Thymus (tissue), 14 donors: ENCODE measurements around the gene TTLL10. TPM values are rescaled to one million over a fixed set of nuclear protein-coding genes. Genes with fewer than 3 reads are reported as not detected.

ENCODE experiments used
- DNase-seq, 9 donors: peaks; one replicate each; pipeline ENCODE4 v3.0.0-alpha.2; 2013; ENCODE audit warnings: low spot score in 9 of 9, low read depth in 6 of 9, missing footprints in 1 of 9
- H3K27ac ChIP-seq, 2 donors: one replicate each; pipeline ENCODE4 v1.5.1; 2013; ENCODE audit warnings: control low read depth in 1 of 2, low read depth in 1 of 2, low read length in 1 of 2, mild to moderate bottlenecking in 1 of 2, moderate library complexity in 1 of 2
- H3K27me3 ChIP-seq, 2 donors: one replicate each; pipeline ENCODE4 v1.5.1; 2013; ENCODE audit warnings: low read length in 1 of 2; ENCODE audit not compliant: control insufficient read depth in 2 of 2, insufficient read depth in 1 of 2
- H3K36me3 ChIP-seq, 2 donors: one replicate each; pipeline ENCODE4 v1.5.1; 2013; ENCODE audit warnings: low read length in 1 of 2, mild to moderate bottlenecking in 1 of 2, moderate library complexity in 1 of 2; ENCODE audit not compliant: control insufficient read depth in 2 of 2, insufficient read depth in 2 of 2
- H3K4me1 ChIP-seq, 2 donors: one replicate each; pipeline ENCODE4 v1.5.1; 2013; ENCODE audit warnings: low read length in 2 of 2; ENCODE audit not compliant: control insufficient read depth in 2 of 2, insufficient read depth in 2 of 2
- H3K4me3 ChIP-seq, 2 donors: one replicate each; pipeline ENCODE4 v1.5.1; 2013; ENCODE audit warnings: low read length in 2 of 2, control low read depth in 1 of 2, mild to moderate bottlenecking in 1 of 2
- H3K9me3 ChIP-seq, 2 donors: one replicate each; pipeline ENCODE4 v1.5.1; 2013; ENCODE audit warnings: low read length in 1 of 2, mild to moderate bottlenecking in 1 of 2; ENCODE audit not compliant: control insufficient read depth in 2 of 2, insufficient read depth in 1 of 2
- WGBS: extraction: QIAGEN DNeasy Blood & Tissue Kit; methylation state at CpG from one replicate; pipeline ENCODE4 v1.1.7; 2013; 5-methylcytosine and 5-hydroxymethylcytosine counted together
- long read RNA-seq, 10 donors: transcript quantifications; one replicate each; lab custom pipeline, GENCODE V29; 2026
- polyA plus RNA-seq: library from polyadenylated mRNA; stranded (reverse); fragments of 200-250 nt; gene quantifications from one replicate; pipeline ENCODE4 v1.2.3, GENCODE V29; 2013
- total RNA-seq: library from RNA; stranded (reverse); fragments of 120-200 nt; gene quantifications from one replicate; pipeline ENCODE4 v1.2.4, GENCODE V29; 2013
- donor health status: healthy.

Gene TTLL10, protein sequence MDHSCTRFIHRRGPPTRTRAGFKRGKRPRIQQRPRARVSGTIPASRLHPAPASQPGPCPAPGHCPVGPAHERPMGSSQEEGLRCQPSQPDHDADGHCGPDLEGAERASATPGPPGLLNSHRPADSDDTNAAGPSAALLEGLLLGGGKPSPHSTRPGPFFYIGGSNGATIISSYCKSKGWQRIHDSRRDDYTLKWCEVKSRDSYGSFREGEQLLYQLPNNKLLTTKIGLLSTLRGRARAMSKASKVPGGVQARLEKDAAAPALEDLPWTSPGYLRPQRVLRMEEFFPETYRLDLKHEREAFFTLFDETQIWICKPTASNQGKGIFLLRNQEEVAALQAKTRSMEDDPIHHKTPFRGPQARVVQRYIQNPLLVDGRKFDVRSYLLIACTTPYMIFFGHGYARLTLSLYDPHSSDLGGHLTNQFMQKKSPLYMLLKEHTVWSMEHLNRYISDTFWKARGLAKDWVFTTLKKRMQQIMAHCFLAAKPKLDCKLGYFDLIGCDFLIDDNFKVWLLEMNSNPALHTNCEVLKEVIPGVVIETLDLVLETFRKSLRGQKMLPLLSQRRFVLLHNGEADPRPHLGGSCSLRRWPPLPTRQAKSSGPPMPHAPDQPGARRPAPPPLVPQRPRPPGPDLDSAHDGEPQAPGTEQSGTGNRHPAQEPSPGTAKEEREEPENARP
- 0.14 TPM for total RNA-seq
- 0.27 TPM for polyA plus RNA-seq
- long read RNA-seq, donor 1: 0 reads
- long read RNA-seq, donor 2: 0 reads
- long read RNA-seq, donor 3: 0 reads
- long read RNA-seq, donor 4: 0 reads
- long read RNA-seq, donor 5: 0 reads
- long read RNA-seq, donor 6: 0 reads
- long read RNA-seq, donor 7: 0 reads
- long read RNA-seq, donor 8: 0 reads
- long read RNA-seq, donor 9: 0 reads
- long read RNA-seq, donor 10: 0 reads

DNA sequence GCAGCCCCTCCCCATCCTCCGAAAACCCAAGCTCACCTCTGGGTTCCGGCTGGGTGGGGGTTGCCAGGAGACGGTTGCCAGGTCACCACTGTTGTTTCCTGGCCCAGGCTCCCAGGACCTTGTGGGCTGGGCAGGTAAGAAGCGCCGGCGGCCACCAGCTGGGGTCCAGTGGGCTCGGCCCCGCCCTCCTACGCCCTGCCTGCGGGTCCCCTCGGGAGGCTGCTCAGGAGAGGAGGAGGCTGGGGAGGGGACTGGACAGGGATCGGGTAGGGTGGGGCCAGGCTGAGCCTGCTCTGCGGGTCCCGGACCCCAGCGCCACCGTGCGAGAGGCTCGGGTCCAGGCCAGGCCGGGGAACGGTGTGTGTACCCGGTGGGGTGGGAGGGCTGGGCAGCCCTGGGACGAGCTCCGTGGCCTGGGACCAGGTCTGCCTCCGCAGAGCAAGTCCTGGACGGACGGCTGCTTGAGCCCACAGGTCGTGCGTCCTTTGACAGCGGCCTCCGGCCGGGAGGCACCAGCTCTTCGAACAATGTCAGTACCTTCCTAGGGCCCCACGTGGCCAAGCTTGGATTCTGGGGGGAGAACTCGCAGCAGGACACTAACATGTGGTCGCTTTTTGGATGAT lies at the start of gene TTLL10:
Gene TTLL10 (plus strand): TSS at position 88 of the 623 bp plus-strand sequence. CDS start 5,336 bp downstream, outside the sequence.
- no peak within 1 kb of the TSS for H3K27ac ChIP-seq
- H3K4me1 ChIP-seq: peaks cover 29 to 62% of the 10 kb centered on the region in 2 donors
- WGBS: 41% methylated on average over 35 of the region's 35 CpGs
- no peak within 1 kb of the TSS for H3K4me3 ChIP-seq
- H3K27me3 ChIP-seq: peaks cover 0 to 60% of the 10 kb centered on the region in 2 donors
- no peaks in the 10 kb centered on the region for H3K36me3 ChIP-seq
- DNase-seq: peak in 1 of 9 donors; percentile 66
- H3K9me3 ChIP-seq: peaks cover 0 to 30% of the 10 kb centered on the region in 2 donors

DNA sequence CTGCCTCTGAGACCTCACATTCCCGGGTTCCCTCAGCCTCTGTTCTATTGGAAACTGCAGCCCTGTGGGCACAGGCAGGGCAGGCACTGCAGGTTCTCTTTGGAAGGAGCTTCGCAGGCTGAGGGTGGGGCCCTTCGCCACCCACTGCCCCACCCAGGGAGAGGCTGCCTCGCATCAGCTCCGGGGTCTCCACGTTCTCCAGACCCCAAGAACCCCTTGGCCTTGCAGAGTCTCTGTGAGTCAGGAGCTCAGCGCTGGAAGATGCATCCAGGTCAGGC lies 49.2 kb upstream of the TTLL10 start:
- Histone ChIP-seq H3K4me1 (peaks cover 0 to 16% of the 10 kb centered on the region in 2 donors), H3K9me3 (peaks cover 0 to 14% of the 10 kb centered on the region in 2 donors), H3K27me3 (peaks cover 6 to 32% of the 10 kb centered on the region in 2 donors), H3K36me3 (no peaks in the 10 kb centered on the region), H3K27ac (no peak overlapping the region), H3K4me3 (no peak overlapping the region)
- no peak for DNase-seq
- WGBS: 98% methylated on average over 7 of the region's 7 CpGs

DNA sequence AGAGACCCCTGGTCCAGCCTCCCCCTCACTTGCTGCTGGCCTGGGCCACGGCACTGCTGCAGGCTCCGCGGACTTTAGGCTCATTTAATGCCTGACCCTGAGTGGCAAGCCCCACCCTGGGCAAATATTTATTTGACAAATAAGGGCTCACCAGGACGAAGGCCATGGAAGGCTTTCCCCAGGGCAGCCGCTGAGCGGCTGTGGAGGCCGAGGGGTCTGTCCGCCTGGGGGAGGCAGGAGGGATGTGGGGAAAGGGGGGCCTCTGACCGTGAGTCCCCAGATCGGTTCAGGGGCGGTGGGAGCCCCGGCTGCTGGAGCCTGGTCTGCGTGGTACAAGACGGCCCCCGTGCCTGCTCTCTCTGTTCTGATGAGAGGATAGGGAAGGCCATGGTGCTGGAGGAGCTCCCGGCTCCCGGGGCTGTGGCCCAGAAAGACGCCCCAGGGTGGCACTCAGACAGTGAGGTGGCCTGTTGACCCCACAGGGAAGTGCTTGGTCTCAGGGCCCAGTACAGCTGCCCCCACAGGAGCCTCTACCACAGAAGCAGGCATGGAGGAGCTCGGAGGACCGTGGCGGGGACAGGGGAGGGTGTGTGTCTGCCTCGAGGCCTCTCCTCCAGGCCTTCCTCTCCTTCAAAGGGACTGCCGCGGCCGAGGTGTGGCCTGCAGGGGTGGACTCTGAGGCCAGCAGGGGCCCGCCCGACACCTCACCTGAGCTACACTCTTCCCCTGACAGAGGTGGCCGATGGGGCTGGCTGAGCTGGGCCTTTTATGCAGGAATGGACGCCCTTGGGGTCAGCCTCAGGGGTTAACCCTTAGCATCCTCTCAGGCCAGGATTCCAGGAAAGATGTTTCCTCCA lies 48.7 kb upstream of the TTLL10 start:
- no peak overlapping the region for H3K4me3 ChIP-seq
- no peak overlapping the region for H3K27ac ChIP-seq
- no peak for DNase-seq
- peaks cover 0 to 14% of the 10 kb centered on the region in 2 donors for H3K9me3 ChIP-seq
- WGBS: 93% methylated on average over 29 of the region's 29 CpGs
- H3K4me1 ChIP-seq: peaks cover 0 to 16% of the 10 kb centered on the region in 2 donors
- H3K27me3 ChIP-seq: peaks cover 3 to 26% of the 10 kb centered on the region in 2 donors
- no peaks in the 10 kb centered on the region for H3K36me3 ChIP-seq

DNA sequence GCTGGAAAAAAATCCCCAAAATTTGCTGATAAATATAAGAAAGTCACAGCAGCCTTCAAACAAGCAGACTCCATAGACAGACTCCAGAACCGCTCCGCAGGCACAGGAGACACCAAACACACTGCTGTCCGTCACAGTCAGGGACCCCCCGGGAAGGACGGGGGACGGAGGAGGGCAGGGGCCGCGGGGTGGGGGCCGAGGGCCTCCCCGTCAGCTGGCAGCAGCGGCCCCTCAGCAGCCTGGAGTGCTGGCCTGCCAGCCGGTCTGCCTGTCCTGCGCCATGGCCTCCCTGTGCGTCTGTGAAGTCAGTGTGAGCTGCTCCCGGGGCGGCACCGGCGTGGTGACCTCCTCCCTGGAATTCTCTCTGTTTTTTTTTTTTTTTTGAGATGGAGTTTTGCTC lies 47.7 kb upstream of the TTLL10 start:
- Histone ChIP-seq H3K4me3 (no peak overlapping the region), H3K4me1 (peaks cover 0 to 16% of the 10 kb centered on the region in 2 donors), H3K36me3 (no peaks in the 10 kb centered on the region), H3K9me3 (peaks cover 0 to 14% of the 10 kb centered on the region in 2 donors), H3K27me3 (peaks cover 3 to 22% of the 10 kb centered on the region in 2 donors), H3K27ac (no peak overlapping the region)
- 95% methylated on average over 18 of the region's 18 CpGs for WGBS
- DNase-seq: no peak

DNA sequence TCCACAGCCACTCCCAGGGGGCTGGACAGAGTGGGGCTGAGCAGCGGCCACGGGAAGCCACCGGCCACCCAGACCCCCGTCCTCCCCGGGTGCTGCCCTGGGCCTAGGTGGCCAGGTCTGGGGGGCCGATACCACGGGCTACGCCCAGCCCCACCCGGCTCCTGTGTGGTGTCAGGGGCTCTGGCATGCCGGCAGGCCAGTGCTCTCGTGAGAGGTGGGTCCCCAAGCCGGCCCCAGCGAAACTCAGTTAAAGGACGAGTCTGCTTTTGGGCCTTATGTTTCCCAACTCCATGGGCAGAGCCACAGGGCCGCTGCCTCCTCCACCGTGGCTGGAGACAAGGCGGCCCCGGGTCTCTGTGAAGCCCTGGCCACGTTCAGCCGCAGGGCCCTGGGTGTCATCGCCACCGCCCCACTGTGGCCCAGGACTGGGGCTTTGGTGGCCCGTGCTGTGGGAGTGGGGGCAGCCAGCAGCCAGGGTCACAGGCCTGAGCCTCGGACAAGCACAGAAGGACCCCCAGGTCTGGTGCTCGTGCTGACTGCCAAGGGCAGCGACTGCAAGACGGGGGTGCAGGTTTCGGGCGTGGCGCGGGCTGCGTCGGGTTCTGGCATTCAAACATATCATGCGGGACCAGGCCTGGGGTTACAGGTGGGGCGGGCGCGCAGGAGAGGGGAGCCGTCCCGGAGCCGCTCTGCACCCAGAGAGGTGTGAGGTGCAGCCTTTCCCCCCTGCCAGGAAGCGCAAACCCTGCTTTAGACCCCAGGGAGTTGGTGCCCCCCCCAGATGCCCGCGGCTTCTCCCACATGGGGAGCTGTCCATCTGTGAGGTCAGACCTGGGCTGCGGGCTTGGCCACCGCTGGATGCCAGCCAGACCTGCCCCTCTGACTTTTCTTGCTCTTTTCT lies 45.9 kb upstream of the TTLL10 start:
- Histone ChIP-seq H3K4me1 (peaks cover 0 to 4% of the 10 kb centered on the region in 2 donors), H3K27me3 (peaks cover 0 to 6% of the 10 kb centered on the region in 2 donors), H3K36me3 (no peaks in the 10 kb centered on the region), H3K4me3 (no peak overlapping the region), H3K9me3 (peaks cover 0 to 14% of the 10 kb centered on the region in 2 donors), H3K27ac (no peak overlapping the region)
- WGBS: 95% methylated on average over 45 of the region's 45 CpGs
- no peak for DNase-seq

DNA sequence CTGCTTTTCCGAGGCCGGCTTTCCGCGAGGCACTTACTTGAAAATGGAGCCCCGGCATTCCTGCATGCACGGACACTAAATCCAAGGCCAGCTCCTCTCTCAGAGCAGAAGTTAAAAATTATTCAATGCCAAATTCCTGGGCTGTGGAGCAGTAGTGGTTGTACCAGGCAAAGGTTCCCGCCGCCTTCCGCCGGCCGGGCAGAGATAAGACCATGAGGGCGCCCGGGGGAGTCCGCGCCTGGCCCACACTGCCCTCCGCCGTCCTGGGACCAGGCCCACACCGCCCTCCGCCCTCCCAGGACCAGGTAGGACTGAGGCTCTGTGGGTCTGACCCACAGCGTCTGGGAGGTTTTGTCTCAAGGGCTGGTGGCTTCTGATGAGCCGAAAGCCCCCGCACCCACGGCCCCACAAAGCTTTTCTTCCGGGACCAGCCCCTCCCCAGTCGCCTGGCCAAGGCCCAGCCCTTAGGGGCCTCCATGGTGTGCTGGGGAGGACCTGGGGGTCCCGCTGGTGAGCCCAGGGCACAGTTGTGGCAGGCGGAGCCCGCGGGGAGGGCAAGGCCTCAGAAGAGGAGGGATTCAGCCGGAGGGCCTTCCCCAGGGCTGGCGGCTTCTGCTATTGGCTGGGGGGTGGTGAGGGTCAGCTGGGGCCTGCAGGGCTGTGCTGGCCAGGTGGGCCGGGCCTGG lies 45.1 kb upstream of the TTLL10 start:
- Histone ChIP-seq H3K9me3 (peaks cover 0 to 7% of the 10 kb centered on the region in 2 donors), H3K4me1 (peaks cover 0 to 4% of the 10 kb centered on the region in 2 donors), H3K27me3 (peaks cover 0 to 3% of the 10 kb centered on the region in 2 donors), H3K4me3 (no peak overlapping the region), H3K27ac (no peak overlapping the region), H3K36me3 (no peaks in the 10 kb centered on the region)
- 95% methylated on average over 32 of the region's 32 CpGs for WGBS
- no peak for DNase-seq

DNA sequence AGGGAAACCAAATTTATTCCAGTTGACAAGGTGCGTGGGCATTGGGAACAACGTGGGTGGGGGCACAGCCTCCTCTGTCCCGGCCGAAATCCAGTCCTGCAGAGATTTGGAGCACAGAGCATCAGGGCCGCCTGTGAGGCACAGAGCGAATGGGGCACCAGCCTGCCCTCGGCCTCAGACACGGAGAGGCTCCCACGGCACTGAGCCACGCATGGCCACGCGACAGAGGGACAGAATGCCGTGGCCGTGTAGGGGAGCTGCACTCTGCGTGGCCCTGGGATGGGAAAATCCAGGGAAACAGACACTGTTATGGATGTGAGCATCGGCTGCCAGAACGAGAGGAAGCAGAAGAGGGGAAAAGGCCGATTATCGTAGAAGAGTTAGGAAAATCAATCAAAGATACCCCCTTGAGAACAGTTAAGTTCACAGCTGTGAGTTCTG lies 44.3 kb upstream of the TTLL10 start:
- no peak overlapping the region for H3K4me3 ChIP-seq
- WGBS: 97% methylated on average over 19 of the region's 19 CpGs

More for the DNA sequence above, 44.3 kb upstream of the TTLL10 start:
- Histone ChIP-seq H3K9me3 (peaks cover 0 to under 1% of the 10 kb centered on the region in 2 donors), H3K27ac (no peak overlapping the region), H3K36me3 (no peaks in the 10 kb centered on the region), H3K4me1 (peaks cover 0 to 6% of the 10 kb centered on the region in 2 donors), H3K27me3 (peaks cover 0 to 3% of the 10 kb centered on the region in 2 donors)
- no peak for DNase-seq
